ELF-1 (cell line): ENCODE measurements around the gene SEPTIN2.
A peak's percentile ranks its signal among the peaks of the same experiment; 100 is the strongest.
"Not testable (repeated sequence)": the region's sequence is repeated elsewhere in the genome, so short reads cannot be mapped to it uniquely, and the experiment has no call there.

Source experiments
- DNase-seq: peaks from one replicate; pipeline ENCODE4 v3.0.0-alpha.2; 2016; ENCODE audit warnings: low read depth, low spot score

Gene SEPTIN2

DNA sequence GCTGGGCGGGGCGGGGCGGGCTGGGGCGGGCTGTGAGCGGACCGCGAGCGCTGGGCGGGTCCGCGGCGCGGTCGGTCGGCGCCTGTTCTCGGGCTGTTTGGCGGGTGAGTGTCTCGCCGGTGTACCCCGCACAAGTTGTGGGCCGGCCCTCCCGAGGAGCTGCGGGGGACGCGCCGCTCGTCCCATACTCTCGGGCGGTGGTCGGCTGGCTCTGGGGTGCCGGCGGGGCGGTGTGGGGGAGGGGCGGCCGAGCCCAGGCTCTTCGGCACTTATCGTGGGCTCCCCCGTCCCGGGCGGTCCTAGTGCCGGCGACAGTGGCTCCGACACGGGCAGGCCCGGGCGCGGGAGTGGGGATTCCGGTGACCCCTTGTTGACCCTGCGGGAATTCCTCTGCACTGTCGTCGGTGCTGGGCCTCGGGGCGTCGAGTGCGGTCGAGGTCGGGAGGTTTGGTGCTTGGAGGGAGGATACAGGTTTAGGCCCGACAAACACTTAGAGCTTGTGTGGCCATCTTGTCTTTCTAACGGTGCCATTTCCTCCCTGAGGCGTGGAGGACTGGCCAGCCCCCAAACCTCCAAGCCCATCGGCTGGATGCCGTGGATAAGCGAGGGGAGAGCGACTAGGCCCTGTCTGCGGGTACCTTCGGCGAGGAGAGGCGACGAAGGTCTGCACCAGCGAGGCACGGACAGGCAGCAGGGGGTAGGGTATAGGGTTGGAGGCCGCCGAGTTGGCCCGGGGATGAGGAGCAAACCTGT, at the start of gene SEPTIN2:
Gene SEPTIN2 (plus strand): TSS at position 47 of the 753 bp plus-strand sequence. CDS start 8,308 bp downstream, outside the sequence.
- peak; percentile 82 for DNase-seq

DNA sequence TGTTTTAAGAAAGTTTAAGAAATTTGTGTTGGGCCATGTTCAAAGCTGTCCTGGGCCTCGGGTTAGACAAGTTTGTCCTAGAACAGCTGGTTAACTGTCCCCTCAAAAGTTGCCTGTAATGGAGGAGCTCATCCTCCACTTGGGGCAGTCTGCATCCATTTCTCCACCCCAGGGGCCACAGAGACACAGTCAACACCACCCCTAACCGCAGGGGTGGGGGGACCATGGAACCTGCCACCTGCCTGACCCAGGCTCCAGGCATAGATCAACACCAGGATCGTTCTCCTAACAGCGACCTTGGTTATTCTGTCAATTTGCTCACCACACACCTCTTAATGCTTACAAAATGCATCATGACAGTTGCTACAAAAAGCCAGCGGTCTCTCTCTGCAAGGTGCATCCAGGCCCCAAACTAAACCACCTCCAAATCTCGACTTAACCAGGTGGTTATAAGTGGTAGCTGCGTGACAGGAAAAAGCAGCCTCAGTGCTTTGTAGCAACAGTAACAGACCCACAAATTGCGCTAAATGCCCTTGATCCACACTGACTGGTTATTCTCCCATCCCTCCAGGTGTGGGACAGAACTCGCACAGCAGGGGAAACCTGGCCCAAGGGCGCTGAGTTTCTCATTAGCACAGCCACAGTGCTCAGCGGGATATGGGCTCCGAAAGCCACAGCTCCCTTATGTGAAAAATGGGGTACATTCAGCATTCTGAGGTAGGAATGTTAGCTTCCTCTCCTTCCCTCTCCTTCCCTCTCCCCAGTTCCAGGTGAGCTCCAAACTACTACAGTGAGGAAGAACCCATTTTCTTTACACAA, 48.3 kb upstream of the SEPTIN2 start:
- no peak for DNase-seq

DNA sequence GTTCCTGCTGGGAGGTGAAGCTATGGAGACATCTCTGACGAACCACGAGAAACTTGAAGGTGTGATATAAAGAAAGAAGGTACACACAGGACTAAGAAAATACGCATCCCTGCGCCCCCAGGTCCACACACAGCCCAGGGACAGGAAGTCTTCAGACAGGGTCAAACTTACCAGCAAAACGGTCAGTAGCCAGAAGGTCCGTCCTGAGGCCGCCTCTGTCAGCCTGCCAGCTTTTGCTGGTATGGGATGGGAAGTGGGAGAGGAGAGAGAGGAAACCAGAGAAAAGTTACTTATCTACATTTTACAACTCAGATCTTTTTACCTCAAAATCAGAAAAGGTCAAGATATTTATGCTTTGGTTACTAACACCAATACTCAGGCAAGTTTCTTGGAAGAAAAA, 47.4 kb upstream of the SEPTIN2 start:
- DNase-seq, result no peak

DNA sequence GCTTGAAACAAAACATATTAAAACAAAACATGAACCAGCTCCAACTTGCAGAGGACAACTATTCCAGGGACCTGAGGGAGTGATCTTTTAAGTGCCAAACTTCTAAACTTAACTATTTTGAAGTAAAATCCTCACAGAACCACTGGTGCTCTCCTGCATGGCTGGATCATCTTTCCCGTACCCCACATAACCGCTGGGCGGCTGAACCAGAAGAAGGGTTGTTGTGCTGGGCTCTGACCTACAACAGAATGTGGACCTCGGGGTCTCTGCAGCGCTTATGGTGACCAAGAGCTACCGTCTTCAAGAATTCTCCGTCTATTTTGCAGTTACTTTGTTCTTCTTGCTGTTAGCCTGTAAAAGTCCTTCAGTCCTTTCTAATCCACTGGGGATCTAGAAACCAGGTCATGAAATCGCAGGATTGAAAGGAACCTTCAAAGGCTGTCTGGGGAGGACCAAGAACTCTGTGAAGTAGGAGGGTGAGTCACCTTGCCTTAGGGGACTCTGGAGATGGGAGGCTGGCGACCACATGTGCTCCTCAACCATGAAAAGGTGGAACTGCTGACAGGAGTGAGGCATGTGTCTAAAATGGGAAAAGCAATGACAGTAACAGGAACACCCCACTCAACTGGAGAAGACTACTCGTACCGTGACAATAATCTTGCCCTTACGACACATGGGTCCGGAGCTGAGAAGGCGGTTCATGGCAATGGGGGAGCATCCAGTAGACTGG, 46.8 kb upstream of the SEPTIN2 start:
- DNase-seq, result peak; percentile 84

DNA sequence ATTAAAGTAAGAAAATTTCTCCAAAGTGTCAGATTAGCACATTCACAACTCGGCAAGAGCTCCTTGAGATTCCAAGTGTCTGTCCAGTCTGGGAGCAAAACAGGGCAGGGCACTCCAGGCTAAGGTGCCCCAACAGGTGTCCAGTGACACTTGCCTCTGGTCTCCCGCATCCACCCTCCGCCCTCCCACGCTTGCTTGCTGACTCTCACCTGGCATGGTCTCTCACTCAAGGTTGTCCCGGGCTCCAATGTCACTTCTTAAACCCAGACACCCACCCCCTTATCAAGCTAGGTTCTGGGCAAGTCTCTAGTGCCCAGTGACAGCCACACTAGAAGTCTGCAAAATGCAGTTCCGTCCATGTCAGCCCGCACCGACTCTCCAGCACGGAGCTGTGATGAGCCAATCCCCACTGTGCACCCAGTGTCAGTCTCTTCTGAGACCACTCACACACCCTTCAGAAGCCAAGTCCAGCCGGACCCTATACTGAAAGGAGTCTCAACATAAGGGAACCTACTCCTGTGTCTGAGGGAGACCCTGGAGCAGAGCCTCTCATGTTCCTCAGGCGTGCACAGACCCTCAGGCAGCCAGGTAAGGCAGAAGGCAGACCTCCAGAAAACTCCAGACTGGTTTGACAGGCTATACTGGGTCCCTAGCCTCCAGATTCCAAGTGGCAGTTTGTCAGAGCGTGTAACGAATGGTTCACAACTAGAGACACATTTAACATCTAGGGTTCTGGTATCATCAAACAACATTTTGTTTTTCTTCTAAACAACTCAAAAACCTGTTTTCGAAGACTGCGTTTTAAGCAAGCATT, 45.8 kb upstream of the SEPTIN2 start:
- DNase-seq, result peak; percentile 75

DNA sequence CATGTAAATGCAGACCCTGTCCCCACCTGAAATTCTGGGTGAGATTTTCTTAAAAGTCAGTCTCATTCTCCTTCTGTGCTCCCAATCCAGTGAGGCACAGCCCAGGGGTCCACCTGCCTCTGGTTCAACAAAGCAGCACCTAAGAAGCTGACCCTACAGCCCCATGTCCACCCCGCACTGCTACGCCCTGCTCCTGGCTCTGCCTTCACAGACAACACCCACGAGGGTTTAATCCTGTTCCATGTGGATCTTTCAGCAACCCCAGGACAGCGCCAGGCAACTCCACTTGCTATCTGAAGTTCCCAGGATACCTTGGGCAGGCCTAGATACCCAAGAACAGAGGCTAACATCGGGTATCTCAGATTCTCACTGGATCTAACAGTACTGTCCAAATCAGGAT, 45.2 kb upstream of the SEPTIN2 start:
- no peak for DNase-seq

DNA sequence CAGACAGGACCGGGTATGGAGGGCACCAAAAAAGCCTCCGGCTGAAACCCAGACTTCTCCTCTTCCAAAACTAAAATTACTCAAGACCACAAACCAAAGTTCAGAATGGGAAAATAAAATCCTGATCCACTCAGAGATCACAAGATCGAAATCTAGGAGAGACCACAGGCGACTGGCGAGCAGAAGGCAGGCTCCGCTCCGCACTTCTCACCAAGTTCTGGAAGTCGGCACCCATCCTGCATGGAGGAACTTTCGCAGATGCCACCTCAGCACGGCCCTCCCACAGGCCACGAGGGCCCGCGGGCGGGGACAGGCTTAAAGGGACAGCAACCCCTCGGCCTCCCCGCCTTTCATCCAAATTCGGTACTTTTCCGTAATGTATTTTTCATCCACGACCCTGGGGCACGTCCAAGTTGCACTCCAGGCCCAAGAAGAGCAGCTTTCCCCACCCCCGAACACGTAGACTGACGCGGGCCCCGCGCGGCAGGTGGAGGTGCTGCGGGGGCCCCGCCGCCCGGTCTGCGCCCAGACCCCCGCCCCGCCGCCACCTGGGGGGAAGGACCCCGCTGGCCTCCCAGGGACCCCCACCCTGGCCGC, 43.9 kb upstream of the SEPTIN2 start:
- DNase-seq, result peak; percentile 30

DNA sequence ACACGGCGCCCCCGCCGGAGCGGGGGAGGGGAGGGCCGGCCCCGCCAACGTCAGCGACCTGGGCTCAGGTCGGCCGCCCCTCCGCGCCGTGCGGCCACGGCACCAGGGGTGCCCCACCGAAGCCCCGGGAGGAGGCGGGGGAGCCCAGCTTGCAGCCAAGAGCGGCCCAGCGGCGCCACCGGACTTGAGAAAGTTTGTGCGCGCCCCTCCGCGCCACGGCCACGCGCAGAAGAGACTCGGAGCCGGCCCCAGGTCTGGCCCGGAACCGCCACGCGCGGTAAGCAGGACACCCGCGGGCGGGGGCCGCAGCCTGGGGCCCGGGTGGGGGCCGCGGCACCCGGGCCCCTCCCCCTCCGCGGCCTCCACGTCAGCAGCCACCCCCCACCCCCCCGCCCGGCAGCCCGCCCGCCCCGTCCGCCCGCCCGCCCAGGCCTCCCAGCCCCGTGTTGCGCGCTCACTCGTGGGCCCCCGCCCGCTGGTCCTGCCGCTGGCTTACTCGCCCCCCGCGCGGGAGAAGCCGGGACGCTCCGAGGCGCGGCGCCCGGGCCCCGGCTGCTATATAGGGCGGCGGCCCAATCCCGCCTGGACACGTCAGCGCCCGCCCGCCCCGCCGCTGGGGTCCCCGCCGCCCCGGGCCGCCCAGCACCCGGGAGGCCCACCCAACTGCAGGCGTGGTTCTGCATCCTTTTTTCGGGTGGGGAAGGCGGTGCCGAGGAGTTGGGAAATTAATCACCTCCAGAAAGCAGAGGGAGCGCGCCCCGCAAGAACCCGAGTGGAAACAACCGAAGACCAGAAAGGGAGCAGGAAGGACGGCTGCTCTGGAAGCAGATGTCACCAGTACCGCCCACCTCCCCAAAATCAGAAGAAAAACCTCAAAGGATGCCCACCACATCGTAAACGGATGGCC, 43.2 kb upstream of the SEPTIN2 start:
- peak; percentile 40 for DNase-seq

DNA sequence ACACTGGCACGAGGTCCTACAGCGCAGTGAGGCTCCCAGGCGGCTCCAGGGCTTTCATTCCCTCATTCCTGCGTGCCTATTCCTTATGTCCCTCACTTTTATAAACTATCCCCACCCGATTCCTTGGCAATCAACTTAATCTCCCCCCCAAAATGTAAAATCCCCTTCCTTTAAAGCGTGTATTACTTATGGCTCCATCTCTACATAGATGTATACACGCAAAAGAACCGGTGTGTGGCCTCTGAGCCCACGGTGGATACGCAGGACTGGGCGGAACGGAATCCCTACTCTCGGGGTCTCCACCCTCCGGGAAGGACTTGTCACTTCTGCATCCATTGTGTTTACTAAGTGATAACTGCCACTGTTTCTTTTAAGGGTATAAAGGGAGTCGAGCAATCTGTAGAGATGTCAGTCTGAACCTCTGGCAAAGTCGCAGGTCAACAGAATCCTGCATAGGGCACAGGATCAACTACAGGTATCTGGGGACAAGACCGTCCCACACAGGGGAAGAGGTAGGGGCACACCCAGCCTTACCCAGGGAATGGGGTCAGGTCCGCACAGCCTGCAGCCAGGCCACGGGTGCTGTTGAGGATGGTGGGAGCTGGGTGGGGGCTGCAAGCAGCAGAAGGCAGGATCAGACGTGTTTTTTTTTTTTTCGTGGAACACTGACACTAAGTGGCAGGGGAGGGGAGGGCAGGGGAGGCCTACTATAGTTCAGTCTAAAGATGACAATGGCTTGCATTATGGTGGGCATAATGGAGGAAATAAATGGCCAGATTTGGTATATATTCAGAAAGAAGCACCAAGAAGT, 42.3 kb upstream of the SEPTIN2 start:
- DNase-seq, result peak; percentile 13

DNA sequence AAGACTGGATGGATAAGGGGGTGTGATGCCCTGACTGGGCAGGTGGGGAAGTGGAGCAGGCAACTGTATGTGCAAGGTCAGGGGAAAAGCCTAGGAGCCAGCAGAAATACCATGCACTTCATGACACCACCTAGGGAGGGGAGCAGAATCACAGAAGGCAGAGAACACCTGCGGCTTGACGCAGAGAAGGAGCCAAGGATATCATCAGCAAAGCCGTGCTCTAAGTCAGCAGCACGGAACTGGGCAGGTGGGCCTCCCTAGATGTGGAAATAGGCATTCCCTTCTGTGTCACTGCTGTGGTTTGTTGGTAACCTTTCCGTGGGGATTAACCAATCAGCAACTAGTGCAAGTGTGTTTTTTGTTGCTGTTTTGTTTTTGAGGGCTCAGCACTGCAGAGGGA, 41.6 kb upstream of the SEPTIN2 start:
- DNase-seq, result peak; percentile 21

DNA sequence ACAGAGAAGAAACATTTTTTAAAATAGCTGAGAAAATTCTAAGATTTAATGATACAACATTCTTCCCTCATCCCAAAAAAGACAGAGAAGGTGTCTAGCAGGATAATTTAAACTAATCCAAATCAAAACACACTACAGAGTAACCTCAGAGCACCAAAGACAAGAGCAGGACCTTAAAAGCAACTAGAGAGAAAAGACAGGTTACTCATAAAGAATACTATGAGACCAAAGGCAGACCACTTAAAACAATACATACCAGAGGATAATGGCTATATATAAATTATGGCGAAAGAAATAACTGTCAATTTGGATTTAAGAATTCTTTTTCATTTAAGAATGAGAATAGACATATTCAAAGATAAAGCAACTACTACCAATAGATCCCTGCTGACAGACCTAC, 40.2 kb upstream of the SEPTIN2 start:
- DNase-seq, result no peak

DNA sequence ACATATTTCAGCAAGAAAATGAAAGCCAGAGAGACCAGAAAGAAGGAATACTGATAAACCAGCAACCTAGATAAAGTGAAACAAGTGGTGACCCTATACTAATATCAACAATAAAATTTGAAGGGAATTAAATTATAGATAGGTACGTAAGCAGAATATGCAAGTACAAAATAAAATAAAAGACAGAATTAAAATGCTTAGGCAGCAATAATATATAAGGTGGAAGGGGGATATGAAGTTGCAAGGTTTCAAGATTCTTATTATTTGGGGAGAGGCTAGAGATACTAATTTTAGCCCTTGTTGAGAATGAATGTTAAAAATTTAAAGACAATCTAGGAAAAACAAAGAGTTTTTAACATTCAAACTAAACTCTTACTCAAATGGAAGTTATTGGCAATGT, 39.8 kb upstream of the SEPTIN2 start:
- no peak for DNase-seq

DNA sequence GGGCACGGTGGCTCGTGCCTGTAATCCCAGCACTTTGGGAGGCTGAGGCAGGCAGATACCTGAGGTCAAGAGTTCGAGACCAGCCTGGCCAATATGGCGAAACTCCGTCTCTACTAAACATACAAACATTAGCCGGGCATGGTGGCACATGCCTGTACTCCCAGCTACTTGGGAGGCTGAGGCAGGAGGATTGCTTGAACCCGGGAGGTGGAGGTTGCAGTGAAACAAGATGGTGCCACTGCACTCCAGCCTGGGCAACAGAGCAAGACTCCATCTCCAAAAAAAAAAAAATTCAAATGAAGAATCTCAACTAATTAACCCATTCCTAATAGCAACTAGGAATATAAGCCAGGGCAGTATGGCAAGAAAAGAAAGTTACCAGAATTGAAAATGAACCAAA, 37.4 kb upstream of the SEPTIN2 start:
- DNase-seq, result not testable (repeated sequence)

DNA sequence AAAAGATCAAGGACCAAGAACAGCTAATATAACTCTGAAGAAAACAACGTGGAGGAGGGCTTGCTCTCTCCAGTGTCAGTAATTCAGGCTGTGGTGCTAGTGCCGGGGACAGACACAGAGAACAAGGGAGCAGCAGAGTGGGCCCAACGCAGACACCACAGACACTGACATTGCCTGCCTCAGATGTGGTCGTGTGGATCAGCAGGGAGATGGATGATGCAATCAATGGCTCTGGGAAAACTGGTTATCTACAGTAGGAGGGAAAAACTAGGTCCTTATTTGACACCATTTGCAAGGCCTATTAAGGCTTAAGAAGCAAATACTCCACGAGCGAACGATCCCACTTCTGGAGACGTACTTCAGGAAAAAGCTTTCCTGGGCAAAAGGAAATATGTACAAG, 36.3 kb upstream of the SEPTIN2 start:
- DNase-seq, result peak; percentile 49

DNA sequence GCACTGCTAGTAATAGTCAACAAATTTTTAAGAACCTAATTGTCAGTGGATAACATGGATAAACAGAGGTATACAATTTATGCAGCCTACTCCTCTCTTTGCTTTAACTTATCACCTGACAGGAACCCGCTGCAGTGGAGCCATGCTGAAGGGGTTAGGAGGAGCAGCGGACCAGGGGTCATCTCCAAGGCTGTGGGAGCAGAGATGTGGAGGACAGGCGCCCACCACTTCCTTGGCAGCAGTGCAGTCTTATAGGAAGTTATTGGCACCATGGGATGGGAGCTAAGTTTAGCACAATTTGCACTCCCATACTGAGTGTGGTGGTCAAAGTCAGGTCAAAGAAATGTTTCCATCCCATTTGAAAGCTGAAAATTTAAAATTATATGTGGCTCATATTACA, 35.9 kb upstream of the SEPTIN2 start:
- DNase-seq, result no peak

DNA sequence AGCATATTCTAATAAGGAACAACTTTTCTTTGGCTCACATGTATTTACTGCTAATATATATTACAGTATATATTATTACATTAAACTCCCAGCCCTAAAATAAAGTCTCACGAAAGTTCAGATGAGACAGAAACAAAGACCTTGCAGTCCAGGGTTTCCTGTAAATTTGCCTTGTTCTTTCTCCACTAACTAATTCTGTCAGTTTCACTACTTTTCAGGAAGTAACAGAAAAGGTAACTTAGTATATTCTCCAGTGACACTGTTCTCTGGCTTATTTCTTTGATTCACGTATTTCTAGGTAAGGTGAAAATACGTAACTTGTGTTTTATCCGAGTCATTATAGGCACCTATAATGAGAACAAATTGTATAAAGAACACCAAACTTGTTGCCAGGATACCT, 35.4 kb upstream of the SEPTIN2 start:
- no peak for DNase-seq

DNA sequence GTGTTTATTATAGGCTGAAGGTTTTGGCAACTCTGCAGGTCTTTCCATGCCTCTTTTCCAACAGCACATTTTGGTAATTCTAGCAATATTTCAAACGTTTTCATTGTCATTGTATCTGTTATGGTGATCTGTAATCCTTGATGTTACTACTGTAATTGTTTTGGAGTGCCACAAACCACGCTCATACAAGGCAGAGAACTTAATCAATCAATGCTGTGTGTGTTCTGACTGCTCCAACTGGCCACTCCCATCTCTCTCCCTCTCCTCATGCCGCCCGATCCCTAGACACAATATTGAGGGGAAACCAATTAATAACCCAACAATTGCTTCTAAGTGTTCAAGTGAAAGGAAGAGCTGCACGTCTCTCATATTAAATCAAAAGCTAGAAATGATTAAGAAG, 33.2 kb upstream of the SEPTIN2 start:
- DNase-seq, result no peak

DNA sequence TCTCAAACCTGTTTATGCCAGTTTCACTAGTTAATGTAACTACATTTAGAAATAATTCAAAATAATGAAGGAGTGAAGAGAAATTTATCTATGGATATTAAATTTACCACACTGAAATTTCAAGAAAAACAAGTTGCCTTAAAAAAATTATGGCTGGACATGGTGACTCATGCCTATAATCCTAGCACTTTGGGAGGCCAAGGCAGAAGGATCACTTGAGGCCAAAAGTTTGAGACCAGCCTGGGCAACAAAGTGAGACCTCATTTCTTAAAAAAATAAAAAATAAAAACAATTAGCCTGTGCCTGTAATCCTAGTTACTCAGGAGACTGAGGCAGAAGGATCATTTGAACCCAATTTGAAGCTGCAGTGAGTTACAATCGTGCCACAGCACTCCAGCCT, 30.1 kb upstream of the SEPTIN2 start:
- DNase-seq, result no peak
